PC-3 (cell line): ENCODE data around the gene IL25.

Source experiments
- CTCF ChIP-seq: fragments of 300-600 bp; sonication (generic); conservative IDR thresholded peaks from 2 replicates; pipeline ENCODE4 v1.5.1; 2017; ENCODE audit warnings: antibody characterized with exemption, low read depth, mild to moderate bottlenecking, low read length
- EZH2 ChIP-seq: fragments of 300-600 bp; sonication (generic); IDR thresholded peaks from one replicate; pipeline ENCODE4 v1.6.1; 2017; ENCODE audit warnings: antibody characterized with exemption, mild to moderate bottlenecking, low read length; ENCODE audit not compliant: unreplicated experiment

GRCh38 chr14:23349156-23349845 is 23.3 kb upstream of the IL25 start:
- TF ChIP-seq CTCF: no peak
- no peak for TF ChIP-seq EZH2
